Ascending aorta (tissue), 2 donors: ENCODE measurements around the gene NGB. TPM values are rescaled to one million over a fixed set of nuclear protein-coding genes. Genes with fewer than 3 reads are reported as not detected.

Source experiments
- DNase-seq, 2 donors: peaks; one replicate each; pipeline ENCODE4 v3.0.0-alpha.2; 2019; ENCODE audit warnings: low spot score in 2 of 2
- H3K27ac ChIP-seq, 2 donors: fragments of 200-600 bp; sonication (generic); one replicate each; pipeline ENCODE4 v1.5.1; 2016 to 2017; ENCODE audit warnings: mild to moderate bottlenecking in 1 of 2
- H3K27me3 ChIP-seq: fragments of 200-600 bp; sonication (generic); one replicate; pipeline ENCODE4 v1.5.1; 2017
- H3K36me3 ChIP-seq, 2 donors: fragments of 200-600 bp; sonication (generic); one replicate each; pipeline ENCODE4 v1.5.1; 2016
- H3K4me1 ChIP-seq, 2 donors: fragments of 200-600 bp; sonication (generic); one replicate each; pipeline ENCODE4 v1.5.1; 2016 to 2017; ENCODE audit warnings: mild to moderate bottlenecking in 1 of 2
- H3K4me3 ChIP-seq, 2 donors: fragments of 200-600 bp; sonication (generic); one replicate each; pipeline ENCODE4 v1.5.1; 2016 to 2017; ENCODE audit warnings: mild to moderate bottlenecking in 1 of 2
- H3K9me3 ChIP-seq, 2 donors: fragments of 200-600 bp; sonication (generic); one replicate each; pipeline ENCODE4 v1.5.1; 2016
- CTCF ChIP-seq, 3 experiments: fragments of 200-600 bp in 2 of 3; fragments of 450-650 bp in 1 of 3; sonication (generic) in 2 of 3; IDR thresholded peaks; one replicate each; pipeline ENCODE4 v1.5.1; 2016 to 2019; ENCODE audit warnings: antibody characterized with exemption in 3 of 3, mild to moderate bottlenecking in 1 of 3, moderate library complexity in 1 of 3
- intact Hi-C: fragments of 100-400 bp; cut with DNase I; formaldehyde crosslinking; loops from one replicate; pipeline ENCODE4 v1.15.1; 2023
- total RNA-seq: library from RNA; depleted of rRNA; stranded (reverse); fragments of >200 nt; gene quantifications from one replicate; pipeline ENCODE4 v1.1.0, GENCODE V29; 2016

The NGB gene
- total RNA-seq, 1 donor from 2014 or later, result not detected

- H3K4me1 ChIP-seq, result peaks cover 0 to 11% of the 10 kb centered on the region in 2 donors
- no peak for DNase-seq
- intact Hi-C loops, result loop anchor here (2.0 to 10.0 kb wide), 2 partner anchors 162 to 444 kb away; no protein-coding TSS in a partner anchor
Observed at GRCh38 chr14:77316872-77317301, 45.9 kb upstream of the NGB start.

GRCh38 chr14:77316195-77316505 lies 45.1 kb upstream of the NGB start:
- Histone ChIP-seq H3K4me1 (peaks cover 0 to 11% of the 10 kb centered on the region in 2 donors), H3K9me3 (no peaks in the 10 kb centered on the region), H3K27me3 (no peaks in the 10 kb centered on the region), H3K36me3 (no peaks in the 10 kb centered on the region), H3K4me3 (no peak overlapping the region), H3K27ac (no peak overlapping the region)
- TF ChIP-seq CTCF (IDR thresholded peaks at IDR 0.05), result no peak
- intact Hi-C loops, result loop anchor here (2.0 to 10.0 kb wide), 2 partner anchors 161 to 443 kb away; no protein-coding TSS in a partner anchor
- no peak for DNase-seq

More at GRCh38 chr14:77316872-77317301, 45.9 kb upstream of the NGB start:
- Histone ChIP-seq H3K27ac (no peak overlapping the region), H3K27me3 (no peaks in the 10 kb centered on the region), H3K36me3 (no peaks in the 10 kb centered on the region), H3K4me3 (no peak overlapping the region), H3K9me3 (no peaks in the 10 kb centered on the region)
- TF ChIP-seq CTCF (IDR thresholded peaks at IDR 0.05), result no peak

GRCh38 chr14:77314539-77315457 lies 43.8 kb upstream of the NGB start:
- no peaks in the 10 kb centered on the region for H3K9me3 ChIP-seq
- DNase-seq, result no peak
- no peaks in the 10 kb centered on the region for H3K36me3 ChIP-seq
- no peak overlapping the region for H3K27ac ChIP-seq
- H3K4me3 ChIP-seq, result no peak overlapping the region
- H3K4me1 ChIP-seq, result peaks cover 0 to 9% of the 10 kb centered on the region in 2 donors
- H3K27me3 ChIP-seq, result no peaks in the 10 kb centered on the region
- no peak for TF ChIP-seq CTCF (IDR thresholded peaks at IDR 0.05)
- intact Hi-C loops, result loop anchor here (10.0 kb wide), 1 partner anchor 160 kb away; no protein-coding TSS in a partner anchor

- Histone ChIP-seq H3K4me3 (no peak overlapping the region), H3K36me3 (no peaks in the 10 kb centered on the region), H3K9me3 (no peaks in the 10 kb centered on the region), H3K27me3 (no peaks in the 10 kb centered on the region), H3K4me1 (peaks cover 0 to 3% of the 10 kb centered on the region in 2 donors), H3K27ac (no peak overlapping the region)
- no peak for DNase-seq
- intact Hi-C loops, result loop anchor here (10.0 kb wide), 1 partner anchor 159 kb away; no protein-coding TSS in a partner anchor
- no peak for TF ChIP-seq CTCF (IDR thresholded peaks at IDR 0.05)
Observed at GRCh38 chr14:77314043-77314442, 43.0 kb upstream of the NGB start.

- H3K27ac ChIP-seq, result no peak overlapping the region
- peaks cover 0 to 3% of the 10 kb centered on the region in 2 donors for H3K4me1 ChIP-seq
- H3K9me3 ChIP-seq, result no peaks in the 10 kb centered on the region
- no peaks in the 10 kb centered on the region for H3K27me3 ChIP-seq
- H3K4me3 ChIP-seq, result no peak overlapping the region
- DNase-seq, result no peak
- no peak for TF ChIP-seq CTCF (IDR thresholded peaks at IDR 0.05)
- intact Hi-C loops, result loop anchor here (10.0 kb wide), 1 partner anchor 159 kb away; no protein-coding TSS in a partner anchor
- H3K36me3 ChIP-seq, result no peaks in the 10 kb centered on the region
Observed at GRCh38 chr14:77313371-77313770, 42.4 kb upstream of the NGB start.
